Gastroesophageal sphincter (tissue), 4 donors: ENCODE data around the gene CNOT10. TPM values are rescaled to one million over a fixed set of nuclear protein-coding genes. Genes with fewer than 3 reads are reported as not detected.

ENCODE experiments used
- ATAC-seq: fragments of 150-250 bp; one replicate; pipeline ENCODE4 v1.9.1; 2016; ENCODE audit warnings: mild to moderate bottlenecking, moderate library complexity
- H3K27ac ChIP-seq, 4 donors: fragments of 200-600 bp; sonication (generic) in 3 of 4; 1 replicate in 3 of 4; 2 replicates in 1 of 4; pipeline ENCODE4 v1.5.1; 2016 to 2019
- H3K27me3 ChIP-seq: fragments of 200-600 bp; sonication (generic); one replicate; pipeline ENCODE4 v1.5.1; 2019
- H3K36me3 ChIP-seq, 2 donors: fragments of 200-600 bp; sonication (generic); one replicate each; pipeline ENCODE4 v1.5.1; 2019; ENCODE audit warnings: control low read depth in 1 of 2
- H3K4me1 ChIP-seq, 3 donors: fragments of 200-600 bp; sonication (generic); 1 replicate in 2 of 3; 2 replicates in 1 of 3; pipeline ENCODE4 v1.5.1; 2016 to 2019; ENCODE audit warnings: control low read depth in 2 of 3
- H3K4me3 ChIP-seq, 2 donors: fragments of 200-600 bp; sonication (generic); one replicate each; pipeline ENCODE4 v1.5.1; 2019; ENCODE audit warnings: mild to moderate bottlenecking in 1 of 2, moderate library complexity in 1 of 2
- H3K9me3 ChIP-seq, 3 donors: fragments of 200-600 bp; sonication (generic); one replicate each; pipeline ENCODE4 v1.5.1; 2017 to 2019; ENCODE audit warnings: control low read depth in 2 of 3
- EP300 ChIP-seq: sonication (generic); formaldehyde crosslinking; IDR thresholded peaks from one replicate; pipeline ENCODE4 v1.6.1; 2017; ENCODE audit warnings: antibody characterized with exemption, mild to moderate bottlenecking
- POLR2A ChIP-seq, 2 donors: fragments of 450-650 bp; IDR thresholded peaks; one replicate each; pipeline ENCODE4 v1.6.1; 2017; ENCODE audit warnings: antibody characterized with exemption in 2 of 2, mild to moderate bottlenecking in 2 of 2, moderate library complexity in 1 of 2
- POLR2AphosphoS5 ChIP-seq: sonication (generic); formaldehyde crosslinking; IDR thresholded peaks from one replicate; pipeline ENCODE4 v1.6.1; 2017; ENCODE audit warnings: antibody characterized with exemption
- WGBS, 2 donors: methylation state at CpG; one replicate each; pipeline ENCODE4 v1.1.5; 2018; ENCODE audit warnings: low coverage in 1 of 2; 5-methylcytosine and 5-hydroxymethylcytosine counted together
- total RNA-seq, 4 donors: library from RNA; depleted of rRNA; stranded (reverse); fragments of >200 nt; gene quantifications; one replicate each; pipeline ENCODE4 v1.1.0, GENCODE V29; 2016
- TF ChIP-seq, protein P1 (sequence below), 4 experiments: fragments of 200-600 bp in 2 of 4; fragments of 450-650 bp in 2 of 4; sonication (generic) in 1 of 4; IDR thresholded peaks; one replicate each; pipeline ENCODE4 v1.5.1; 2017 to 2019; ENCODE audit warnings: antibody characterized with exemption in 4 of 4, mild to moderate bottlenecking in 2 of 4, moderate library complexity in 2 of 4

The CNOT10 gene
- total RNA-seq, 4 donors from 2014 or later, result 11.8 to 18.7 (median 15.1) TPM

DNA sequence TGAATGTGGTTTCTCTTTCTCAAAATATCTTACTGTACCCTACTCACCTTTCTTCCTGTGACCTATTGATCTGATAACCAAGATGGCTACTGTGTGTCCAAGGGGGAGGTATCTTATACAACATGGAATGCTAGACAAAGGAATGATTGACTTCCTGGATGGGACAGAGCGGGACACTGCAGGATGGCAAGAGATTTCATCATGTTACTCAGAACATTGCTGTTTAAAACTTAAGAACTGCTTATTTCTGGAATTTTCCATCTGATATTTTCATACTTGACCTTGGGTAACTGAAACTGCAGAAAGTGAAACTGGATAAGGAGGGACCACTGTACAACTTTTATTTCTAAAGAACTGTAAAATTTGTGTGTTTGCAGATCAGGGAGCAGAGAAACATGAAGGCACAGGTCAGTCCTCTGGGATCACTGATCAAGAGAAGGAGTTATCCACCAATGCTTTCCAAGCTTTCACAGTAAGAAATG lies 18.5 kb downstream of the CNOT10 start:
- no peaks in the 10 kb centered on the region for H3K9me3 ChIP-seq
- TF ChIP-seq POLR2A (IDR thresholded peaks at IDR 0.05), result no peak
- no peak for TF ChIP-seq POLR2AphosphoS5
- TF ChIP-seq, protein P1, sequence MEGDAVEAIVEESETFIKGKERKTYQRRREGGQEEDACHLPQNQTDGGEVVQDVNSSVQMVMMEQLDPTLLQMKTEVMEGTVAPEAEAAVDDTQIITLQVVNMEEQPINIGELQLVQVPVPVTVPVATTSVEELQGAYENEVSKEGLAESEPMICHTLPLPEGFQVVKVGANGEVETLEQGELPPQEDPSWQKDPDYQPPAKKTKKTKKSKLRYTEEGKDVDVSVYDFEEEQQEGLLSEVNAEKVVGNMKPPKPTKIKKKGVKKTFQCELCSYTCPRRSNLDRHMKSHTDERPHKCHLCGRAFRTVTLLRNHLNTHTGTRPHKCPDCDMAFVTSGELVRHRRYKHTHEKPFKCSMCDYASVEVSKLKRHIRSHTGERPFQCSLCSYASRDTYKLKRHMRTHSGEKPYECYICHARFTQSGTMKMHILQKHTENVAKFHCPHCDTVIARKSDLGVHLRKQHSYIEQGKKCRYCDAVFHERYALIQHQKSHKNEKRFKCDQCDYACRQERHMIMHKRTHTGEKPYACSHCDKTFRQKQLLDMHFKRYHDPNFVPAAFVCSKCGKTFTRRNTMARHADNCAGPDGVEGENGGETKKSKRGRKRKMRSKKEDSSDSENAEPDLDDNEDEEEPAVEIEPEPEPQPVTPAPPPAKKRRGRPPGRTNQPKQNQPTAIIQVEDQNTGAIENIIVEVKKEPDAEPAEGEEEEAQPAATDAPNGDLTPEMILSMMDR (IDR thresholded peaks at IDR 0.05), result no peak
- no peak for TF ChIP-seq EP300
- H3K4me3 ChIP-seq, result no peak overlapping the region
- H3K36me3 ChIP-seq, result peaks cover 0 to 1% of the 10 kb centered on the region in 2 donors
- no peak for ATAC-seq
- H3K27ac ChIP-seq, result peak overlapping the region in 1 of 4 donors; percentile 18
- peaks cover 0 to 20% (median 4%) of the 10 kb centered on the region in 3 donors for H3K4me1 ChIP-seq
- WGBS, 2 donors, result 67 to 71% methylated on average over 1 of the region's 1 CpG
- no peaks in the 10 kb centered on the region for H3K27me3 ChIP-seq

DNA sequence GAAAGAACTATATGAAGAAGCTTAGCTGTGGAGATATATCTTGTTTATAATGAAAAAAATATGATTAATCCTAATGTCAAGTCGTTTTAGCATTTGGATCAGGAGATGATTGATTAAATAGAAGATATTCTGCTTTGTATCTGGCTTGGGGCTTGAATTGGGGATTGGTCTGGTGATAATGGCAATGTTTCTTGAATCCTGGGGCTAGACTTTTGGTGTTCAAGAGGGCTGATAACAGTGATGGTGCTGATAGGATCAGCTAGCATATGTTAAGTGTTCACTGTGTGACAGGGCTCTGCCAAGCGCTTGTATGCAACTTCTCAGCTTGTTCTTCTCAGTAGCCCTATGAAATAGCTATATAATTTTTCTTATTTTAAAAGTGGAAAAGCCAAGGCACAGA lies 20.2 kb downstream of the CNOT10 start:
- no peak overlapping the region for H3K4me3 ChIP-seq
- H3K4me1 ChIP-seq, result peaks cover 0 to 20% (median 4%) of the 10 kb centered on the region in 3 donors
- WGBS, 2 donors, result 52 to 64% methylated on average over 2 of the region's 2 CpGs
- peaks cover 0 to 18% of the 10 kb centered on the region in 2 donors for H3K36me3 ChIP-seq
- H3K9me3 ChIP-seq, result no peaks in the 10 kb centered on the region
- TF ChIP-seq POLR2AphosphoS5, result no peak
- no peak for TF ChIP-seq POLR2A (IDR thresholded peaks at IDR 0.05)
- TF ChIP-seq, protein P1 (IDR thresholded peaks at IDR 0.05), result no peak
- TF ChIP-seq EP300, result no peak
- ATAC-seq, result no peak
- no peak overlapping the region for H3K27ac ChIP-seq
- no peaks in the 10 kb centered on the region for H3K27me3 ChIP-seq

DNA sequence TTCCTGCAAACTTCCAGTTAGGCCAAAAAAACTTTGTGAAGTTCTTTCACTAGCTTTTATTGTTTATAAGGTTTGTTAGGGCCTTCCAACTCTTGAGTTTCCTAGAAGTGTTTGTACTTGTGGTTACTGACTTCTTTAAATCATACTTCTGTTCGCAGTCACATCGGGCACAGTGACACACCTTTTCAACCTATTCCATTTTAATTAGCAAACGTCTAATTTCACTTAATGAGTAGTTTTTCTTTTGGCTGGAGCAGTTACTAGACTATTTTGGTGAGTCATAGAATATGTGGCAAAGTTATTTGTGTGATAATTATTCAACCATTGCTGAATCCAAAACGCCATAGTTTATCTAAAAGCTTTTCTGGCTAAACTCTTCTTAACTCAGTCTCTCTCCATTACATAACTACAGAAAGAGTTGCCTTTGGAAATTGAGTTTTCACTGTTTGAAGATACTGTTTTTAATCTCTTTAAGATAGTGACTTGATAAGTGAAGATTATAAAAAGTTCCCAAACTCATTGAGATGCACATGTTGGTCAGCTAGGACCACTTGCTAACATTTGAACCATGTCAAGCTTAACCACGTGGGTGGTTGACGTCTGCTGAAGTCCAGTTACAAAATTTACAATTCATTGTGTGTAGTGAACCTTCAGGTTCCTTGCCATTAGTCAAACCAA lies 21.5 kb downstream of the CNOT10 start:
- no peaks in the 10 kb centered on the region for H3K27me3 ChIP-seq
- H3K4me3 ChIP-seq, result no peak overlapping the region
- H3K4me1 ChIP-seq, result peaks cover 0 to 20% (median 4%) of the 10 kb centered on the region in 3 donors
- no peak for ATAC-seq
- H3K27ac ChIP-seq, result peak overlapping the region in 2 of 4 donors; percentile 20 to 28
- TF ChIP-seq POLR2AphosphoS5 (peak; percentile 7), EP300 (no peak)
- H3K36me3 ChIP-seq, result peaks cover 0 to 31% of the 10 kb centered on the region in 2 donors
- WGBS, 2 donors, result 31 to 35% methylated on average over 5 to 6 of the region's 6 CpGs
- H3K9me3 ChIP-seq, result no peaks in the 10 kb centered on the region

GRCh38 chr3:32707026-32707370 lies 22.0 kb downstream of the CNOT10 start:
- ATAC-seq, result no peak
- Histone ChIP-seq H3K4me3 (no peak overlapping the region), H3K27me3 (no peaks in the 10 kb centered on the region), H3K36me3 (peaks cover 0 to 36% of the 10 kb centered on the region in 2 donors), H3K4me1 (peaks cover 0 to 20% (median 4%) of the 10 kb centered on the region in 3 donors), H3K9me3 (no peaks in the 10 kb centered on the region), H3K27ac (peak overlapping the region in 2 of 4 donors; percentile 20 to 28)
- TF ChIP-seq EP300, result no peak

DNA sequence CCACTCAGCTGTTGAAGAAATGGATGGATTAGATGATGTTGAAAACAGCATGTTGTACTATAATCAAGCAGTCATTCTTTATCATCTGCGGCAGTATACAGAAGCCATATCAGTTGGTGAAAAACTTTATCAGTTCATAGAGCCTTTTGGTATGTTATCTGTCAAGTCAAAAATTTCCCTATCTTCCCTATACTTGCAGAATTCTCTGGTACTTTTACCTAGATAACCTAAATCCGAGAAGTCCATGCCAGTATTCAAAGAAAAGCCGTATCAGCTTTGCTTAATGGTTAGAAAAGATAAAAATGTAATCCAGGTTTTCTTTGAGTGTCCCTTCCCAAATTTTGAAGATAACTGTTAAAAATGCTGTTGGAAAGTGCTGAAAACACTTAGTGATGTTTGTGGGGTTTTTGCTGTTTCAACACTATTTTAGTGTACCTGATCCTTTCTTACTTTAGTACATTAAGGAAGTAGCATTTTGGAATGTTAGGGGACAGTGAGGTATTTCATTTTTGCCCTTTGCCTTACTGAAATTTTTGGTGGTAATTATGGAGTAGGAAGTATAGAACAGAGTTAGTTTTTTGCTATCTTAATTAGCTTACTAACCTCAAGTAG lies 23.8 kb downstream of the CNOT10 start:
- WGBS, 2 donors, result 77 to 92% methylated on average over 3 of the region's 3 CpGs
- Histone ChIP-seq H3K27ac (no peak overlapping the region), H3K36me3 (peaks cover 0 to 54% of the 10 kb centered on the region in 2 donors), H3K9me3 (no peaks in the 10 kb centered on the region), H3K4me1 (peaks cover 0 to 20% (median 4%) of the 10 kb centered on the region in 3 donors), H3K27me3 (no peaks in the 10 kb centered on the region), H3K4me3 (no peak overlapping the region)
- no peak for TF ChIP-seq POLR2A (IDR thresholded peaks at IDR 0.05)
- TF ChIP-seq, protein P1 (IDR thresholded peaks at IDR 0.05), result no peak
- no peak for TF ChIP-seq POLR2AphosphoS5
- no peak for TF ChIP-seq EP300
- ATAC-seq, result no peak

DNA sequence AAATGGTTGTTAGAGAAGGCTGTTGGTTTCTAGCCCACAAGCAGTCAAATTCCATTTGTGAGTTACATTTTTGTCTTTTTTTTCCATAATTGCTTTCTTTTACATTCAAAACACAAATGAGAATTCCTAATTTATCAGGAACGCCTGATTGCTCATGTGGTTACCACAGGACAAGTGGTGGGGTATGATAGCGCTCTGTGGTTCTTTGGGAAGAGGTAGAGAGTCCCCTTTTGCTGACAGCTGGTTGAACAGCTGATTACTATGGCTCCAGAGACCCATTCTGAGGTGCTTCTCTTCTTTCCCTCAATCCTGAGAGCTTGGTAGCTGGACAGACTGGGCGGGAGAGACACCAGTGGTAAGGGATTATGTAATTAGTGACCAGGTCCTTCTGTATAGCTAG lies 24.4 kb downstream of the CNOT10 start:
- Histone ChIP-seq H3K36me3 (peaks cover 0 to 56% of the 10 kb centered on the region in 2 donors), H3K9me3 (no peaks in the 10 kb centered on the region), H3K27ac (no peak overlapping the region), H3K4me1 (peaks cover 0 to 20% (median 4%) of the 10 kb centered on the region in 3 donors), H3K27me3 (no peaks in the 10 kb centered on the region), H3K4me3 (no peak overlapping the region)
- no peak for TF ChIP-seq POLR2A (IDR thresholded peaks at IDR 0.05)
- TF ChIP-seq EP300, result no peak
- TF ChIP-seq, protein P1 (IDR thresholded peaks at IDR 0.05), result no peak
- TF ChIP-seq POLR2AphosphoS5, result no peak
- no peak for ATAC-seq
- WGBS, 2 donors, result 96% methylated on average over 3 of the region's 3 CpGs
